ENCODE measurements around the gene PER1.

The PER1 gene

GRCh38 chr17:8186446-8186786 is 34.2 kb upstream of the PER1 start:
- TF ChIP-seq EZH2phosphoT487 (IDR thresholded peaks at IDR 0.05; ENCODE audit: borderline replicate concordance): no peak
- TF ChIP-seq CTCF (conservative IDR thresholded peaks at IDR 0.05; ENCODE audit: low read length): peak; percentile 38; the same call in 1 of the 2 replicates
- Histone ChIP-seq H4K20me1 (ENCODE audit: insufficient read depth, low read length, poor library complexity, severe bottlenecking) (peaks cover 5% of the 10 kb centered on the region), H3K9me3 (ENCODE audit: insufficient read depth, low read depth, low read length) (no peaks in the 10 kb centered on the region), H3K9me2 (replicated peaks; ENCODE audit: low read depth, low read length) (no peaks in the 10 kb centered on the region), H2AFZ (ENCODE audit: low read length) (peak overlapping the region; percentile 89), H3K9ac (ENCODE audit: low read depth, low read length, poor library complexity, severe bottlenecking) (peak overlapping the region; percentile 87), H3K79me2 (ENCODE audit: insufficient read depth, low read length) (peaks cover 13% of the 10 kb centered on the region; the same call in 1 of the 2 replicates), H3K27me3 (ENCODE audit: insufficient read depth, low read length, poor library complexity, severe bottlenecking) (no peaks in the 10 kb centered on the region), H3K4me2 (ENCODE audit: low read depth, low read length, poor library complexity, severe bottlenecking) (peak overlapping the region; percentile 99), H3K4me1 (ENCODE audit: insufficient read depth, low read length, poor library complexity, severe bottlenecking) (peaks cover 27% of the 10 kb centered on the region), H3F3A (ENCODE audit: low read depth) (peaks cover 18% of the 10 kb centered on the region), H3K36me3 (ENCODE audit: insufficient read depth, low read length) (no peaks in the 10 kb centered on the region), H3K4me3 (ENCODE audit: low read length, poor library complexity, severe bottlenecking) (peak overlapping the region; percentile 84)

GRCh38 chr17:8185582-8186445 is 33.6 kb upstream of the PER1 start:
- Histone ChIP-seq H3K4me1 (ENCODE audit: insufficient read depth, low read length, poor library complexity, severe bottlenecking) (peaks cover 25% of the 10 kb centered on the region), H3K4me3 (ENCODE audit: low read length, poor library complexity, severe bottlenecking) (peak overlapping the region; percentile 84), H3F3A (ENCODE audit: low read depth) (peaks cover 18% of the 10 kb centered on the region), H3K9me3 (ENCODE audit: insufficient read depth, low read depth, low read length) (no peaks in the 10 kb centered on the region), H3K9me2 (replicated peaks; ENCODE audit: low read depth, low read length) (no peaks in the 10 kb centered on the region), H2AFZ (ENCODE audit: low read length) (peak overlapping the region; percentile 89), H3K79me2 (ENCODE audit: insufficient read depth, low read length) (peaks cover 13% of the 10 kb centered on the region; the same call in 1 of the 2 replicates), H3K4me2 (ENCODE audit: low read depth, low read length, poor library complexity, severe bottlenecking) (peak overlapping the region; percentile 99), H3K9ac (ENCODE audit: low read depth, low read length, poor library complexity, severe bottlenecking) (peak overlapping the region; percentile 87), H4K20me1 (ENCODE audit: insufficient read depth, low read length, poor library complexity, severe bottlenecking) (peaks cover 5% of the 10 kb centered on the region), H3K27me3 (ENCODE audit: insufficient read depth, low read length, poor library complexity, severe bottlenecking) (no peaks in the 10 kb centered on the region), H3K36me3 (ENCODE audit: insufficient read depth, low read length) (no peaks in the 10 kb centered on the region)
- TF ChIP-seq CTCF (conservative IDR thresholded peaks at IDR 0.05; ENCODE audit: low read length): no peak
- TF ChIP-seq EZH2phosphoT487 (IDR thresholded peaks at IDR 0.05; ENCODE audit: borderline replicate concordance): no peak

- Histone ChIP-seq H3K79me2 (ENCODE audit: insufficient read depth, low read length) (peaks cover 6% of the 10 kb centered on the region; the same call in 1 of the 2 replicates), H3K4me2 (ENCODE audit: low read depth, low read length, poor library complexity, severe bottlenecking) (peak overlapping the region; percentile 90), H3F3A (ENCODE audit: low read depth) (peaks cover 11% of the 10 kb centered on the region), H2AFZ (ENCODE audit: low read length) (peak overlapping the region; percentile 88), H3K36me3 (ENCODE audit: insufficient read depth, low read length) (no peaks in the 10 kb centered on the region), H3K27me3 (ENCODE audit: insufficient read depth, low read length, poor library complexity, severe bottlenecking) (no peaks in the 10 kb centered on the region), H3K9me2 (replicated peaks; ENCODE audit: low read depth, low read length) (no peaks in the 10 kb centered on the region), H4K20me1 (ENCODE audit: insufficient read depth, low read length, poor library complexity, severe bottlenecking) (no peaks in the 10 kb centered on the region), H3K4me1 (ENCODE audit: insufficient read depth, low read length, poor library complexity, severe bottlenecking) (peaks cover 31% of the 10 kb centered on the region), H3K9me3 (ENCODE audit: insufficient read depth, low read depth, low read length) (no peaks in the 10 kb centered on the region), H3K9ac (ENCODE audit: low read depth, low read length, poor library complexity, severe bottlenecking) (peak overlapping the region; percentile 70), H3K4me3 (ENCODE audit: low read length, poor library complexity, severe bottlenecking) (peak overlapping the region; percentile 76)
- TF ChIP-seq EZH2phosphoT487 (IDR thresholded peaks at IDR 0.05; ENCODE audit: borderline replicate concordance): no peak
- TF ChIP-seq CTCF (conservative IDR thresholded peaks at IDR 0.05; ENCODE audit: low read length): no peak
These were observed 25.0 kb upstream of the PER1 start for GRCh38 chr17:8176998-8177731.

Measured in Loucy (cell line).